GM18861 (cell line): ENCODE data around the gene ST8SIA3.
"Not testable (repeated sequence)": the region's sequence is repeated elsewhere in the genome, so short reads cannot be mapped to it uniquely, and the experiment has no call there.

Experiments used
- ATAC-seq: cut with Tn5 transposase; IDR thresholded peaks from one replicate; pipeline ENCODE4 v1.9.1; 2021; ENCODE audit not compliant: unreplicated experiment

The ST8SIA3 gene

DNA sequence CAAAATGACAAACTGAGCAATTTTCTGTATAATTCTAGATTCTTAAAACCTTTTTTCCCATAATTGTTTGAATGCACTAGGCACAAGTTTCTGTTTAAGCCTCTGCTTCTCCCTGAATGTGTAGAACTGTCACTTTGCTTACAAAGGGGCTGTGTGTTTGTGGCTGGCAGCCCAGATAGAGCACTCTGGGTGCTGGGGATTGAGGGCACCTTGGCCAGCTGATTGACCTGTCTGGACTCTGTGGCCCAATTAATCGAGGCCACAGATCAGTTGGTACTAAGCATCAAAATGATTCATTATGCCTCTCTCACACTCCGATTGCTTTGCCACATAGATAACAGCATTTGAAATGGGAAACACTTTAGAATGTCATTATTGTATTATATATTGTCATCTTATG, 12.1 kb downstream of the ST8SIA3 start:
- ATAC-seq, result no peak

GRCh38 chr18:57366528-57367081, 14.2 kb downstream of the ST8SIA3 start:
- no peak for ATAC-seq

DNA sequence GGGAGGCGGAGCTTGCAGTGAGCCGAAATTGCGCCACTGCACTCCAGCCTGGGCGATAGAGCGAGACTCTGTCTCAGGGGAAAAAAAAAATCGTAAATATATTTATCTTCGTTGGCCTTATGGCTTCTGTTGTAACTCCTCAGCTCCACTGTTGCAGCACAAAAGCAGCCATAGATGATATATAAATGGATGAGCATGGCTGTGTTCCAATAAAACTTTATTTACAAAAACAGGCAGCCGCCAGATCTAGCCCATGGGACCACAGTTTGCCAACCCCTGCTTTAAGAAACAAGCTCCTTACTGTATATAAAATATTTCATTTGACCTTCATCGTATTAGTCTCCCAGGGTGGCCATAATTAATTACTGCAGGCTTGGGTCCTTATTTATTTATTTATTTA, 20.1 kb downstream of the ST8SIA3 start:
- no peak for ATAC-seq

- no peak for ATAC-seq
Measured at GRCh38 chr18:57373017-57373416, 20.7 kb downstream of the ST8SIA3 start.

GRCh38 chr18:57376503-57376902, 24.1 kb downstream of the ST8SIA3 start:
- ATAC-seq, result no peak

GRCh38 chr18:57389271-57389670, 36.9 kb downstream of the ST8SIA3 start:
- ATAC-seq, result no peak

DNA sequence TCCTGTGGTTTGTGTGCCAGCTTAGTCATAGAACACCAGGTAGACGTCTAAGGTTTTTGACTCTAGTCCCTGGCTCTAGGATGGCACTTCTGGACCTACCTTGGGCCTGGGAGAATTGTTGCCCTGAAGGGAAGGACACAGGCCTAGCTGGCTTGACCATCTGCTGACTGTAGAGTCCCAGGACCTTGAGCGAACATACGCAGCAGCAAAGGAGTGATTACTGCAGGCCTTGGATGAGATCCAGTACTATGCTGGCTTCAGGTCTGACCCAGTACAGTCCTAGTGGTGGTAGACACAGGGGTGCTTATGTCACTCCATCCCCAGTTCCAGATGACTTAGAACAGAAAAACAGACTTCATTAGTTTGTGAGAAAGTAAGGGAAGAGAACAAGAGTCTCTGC, 37.7 kb downstream of the ST8SIA3 start:
- no peak for ATAC-seq

DNA sequence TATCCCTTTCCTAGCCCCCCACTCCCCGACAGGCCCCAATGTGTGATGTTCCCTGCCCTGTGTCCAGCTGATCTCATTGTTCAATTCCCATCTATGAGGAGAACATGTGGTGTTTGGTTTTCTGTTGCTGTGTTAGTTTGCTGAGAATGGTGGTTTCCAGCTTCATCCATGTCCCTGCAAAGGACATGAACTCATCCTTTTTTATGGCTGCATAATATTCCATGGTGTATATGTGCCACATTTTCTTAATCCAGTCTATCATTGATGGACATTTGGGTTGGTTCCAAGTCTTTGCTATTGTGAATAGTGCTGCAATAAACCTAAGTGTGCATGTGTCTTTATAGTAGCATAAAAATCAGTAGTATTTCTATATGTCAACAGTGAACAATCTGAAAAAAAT, 42.4 kb downstream of the ST8SIA3 start:
- ATAC-seq, result not testable (repeated sequence)

GRCh38 chr18:57396831-57397230, 44.5 kb downstream of the ST8SIA3 start:
- not testable (repeated sequence) for ATAC-seq

DNA sequence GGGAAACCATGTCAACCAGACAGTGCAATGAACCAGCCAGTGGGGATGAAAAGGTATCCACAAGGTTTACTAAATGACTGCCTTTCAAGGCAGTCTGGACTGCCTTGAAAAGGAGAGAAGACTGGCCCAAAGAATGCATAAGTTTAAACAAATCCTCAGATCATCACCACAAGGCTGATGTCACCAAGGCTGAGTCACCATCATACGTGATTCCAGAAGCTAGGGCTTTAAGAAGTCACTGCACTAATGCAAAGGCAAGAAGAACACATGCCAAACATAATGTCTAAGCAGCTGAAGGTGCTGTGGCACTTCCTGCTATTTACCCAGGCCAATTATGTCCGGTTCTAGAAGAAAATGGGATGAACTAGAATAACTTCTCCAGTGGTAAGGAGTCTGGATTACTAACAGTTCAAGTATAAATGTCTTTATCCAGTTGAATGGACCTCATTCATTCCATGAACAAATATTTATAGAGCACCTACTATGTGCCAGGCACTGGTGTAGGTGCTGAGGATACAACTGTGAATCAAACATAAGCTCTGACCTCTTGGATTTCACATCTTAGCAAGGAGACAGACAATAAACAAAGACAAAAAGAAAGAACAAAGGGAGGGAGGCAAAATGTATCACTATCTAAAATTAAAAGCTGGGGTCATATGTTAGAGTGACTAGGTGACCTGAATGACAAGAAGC, 45.2 kb downstream of the ST8SIA3 start:
- no peak for ATAC-seq

DNA sequence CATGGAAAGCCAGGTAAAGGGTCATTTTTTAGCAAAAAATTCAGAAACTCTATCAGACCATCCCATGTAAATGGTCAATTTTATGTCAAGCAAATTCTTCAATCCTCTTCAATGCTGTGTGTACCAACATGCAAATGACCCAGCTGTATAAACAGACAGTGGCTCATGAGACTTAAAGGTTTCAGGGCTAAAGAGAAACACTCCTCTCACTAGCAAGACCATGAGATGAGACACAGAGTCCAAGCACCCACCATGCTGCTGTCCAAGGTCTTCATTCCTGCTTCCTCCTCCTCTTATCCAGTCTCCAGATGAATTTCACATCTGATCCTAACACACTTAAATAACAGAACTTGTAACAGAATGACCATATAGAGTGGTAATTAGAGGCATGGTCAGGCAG, 52.0 kb downstream of the ST8SIA3 start:
- no peak for ATAC-seq

GRCh38 chr18:57409650-57410049, 57.3 kb downstream of the ST8SIA3 start:
- no peak for ATAC-seq

- ATAC-seq, result no peak
Measured at GRCh38 chr18:57410749-57411148, 58.4 kb downstream of the ST8SIA3 start.

DNA sequence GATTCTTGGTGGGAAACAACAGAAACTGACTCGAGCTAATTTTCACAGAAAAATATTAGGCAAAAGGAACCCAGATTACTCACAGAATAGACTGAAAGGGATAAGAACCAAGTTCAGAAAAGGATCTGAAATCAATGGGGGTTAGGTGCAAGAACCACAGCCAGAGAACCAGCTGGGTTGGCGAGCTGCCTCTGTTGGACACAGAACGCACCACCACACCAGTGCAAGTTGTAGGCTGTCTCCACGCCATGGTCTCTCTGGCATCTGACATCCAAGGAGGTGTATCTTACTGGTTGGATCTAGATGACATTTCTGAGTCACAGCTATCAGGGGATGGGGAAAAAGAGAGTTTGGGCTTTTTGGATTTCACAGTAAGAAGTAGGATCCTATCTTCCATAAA, 64.2 kb downstream of the ST8SIA3 start:
- ATAC-seq, result no peak
